GM10266 (cell line): Measurements from ENCODE around the gene SULT1C2.

Experiments
- DNase-seq: peaks from one replicate; pipeline ENCODE4 v3.0.0; 2012; ENCODE audit errors: extremely low spot score
- TF ChIP-seq, protein P1 (sequence below): IDR thresholded peaks from 2 replicates; pipeline ENCODE4 v1.5.1; 2012; ENCODE audit warnings: mild to moderate bottlenecking, low read depth; ENCODE audit not compliant: control insufficient read depth, insufficient read depth; ENCODE audit errors: missing control alignments

Gene SULT1C2

DNA sequence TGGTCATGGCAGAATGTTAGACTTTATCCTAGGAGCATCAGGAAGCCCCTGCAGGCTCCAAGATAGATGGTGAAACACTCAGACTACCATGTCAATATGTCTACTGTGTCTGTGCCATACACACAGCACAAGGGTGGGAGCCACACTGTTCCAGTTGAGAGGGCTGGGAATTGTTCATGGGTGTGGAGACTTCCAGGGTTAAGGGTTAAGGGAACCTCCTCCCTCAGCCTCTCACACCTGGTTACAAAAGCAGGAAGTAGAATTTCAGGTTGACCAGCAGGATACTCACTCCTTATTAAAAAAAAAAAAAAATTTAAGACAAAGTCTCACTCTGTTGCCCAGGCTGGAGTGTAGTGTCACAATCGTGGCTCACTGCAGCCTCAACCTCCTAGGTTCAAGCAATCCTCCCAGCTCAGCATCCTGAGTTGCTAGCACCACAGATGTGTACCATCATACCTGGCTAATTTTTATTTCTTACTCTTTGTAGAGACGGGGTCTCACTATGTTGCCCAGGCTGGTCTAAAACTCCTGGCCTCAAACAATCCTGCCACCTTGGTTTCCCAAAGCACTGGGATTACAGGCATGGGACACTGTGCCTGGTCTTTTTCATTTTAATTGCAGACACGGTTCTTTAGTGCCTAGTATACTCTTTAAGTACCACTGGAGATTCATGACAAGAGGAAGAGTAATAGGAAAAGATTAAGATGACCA, 26.0 kb downstream of the SULT1C2 start:
- no peak for DNase-seq
- TF ChIP-seq, protein P1, sequence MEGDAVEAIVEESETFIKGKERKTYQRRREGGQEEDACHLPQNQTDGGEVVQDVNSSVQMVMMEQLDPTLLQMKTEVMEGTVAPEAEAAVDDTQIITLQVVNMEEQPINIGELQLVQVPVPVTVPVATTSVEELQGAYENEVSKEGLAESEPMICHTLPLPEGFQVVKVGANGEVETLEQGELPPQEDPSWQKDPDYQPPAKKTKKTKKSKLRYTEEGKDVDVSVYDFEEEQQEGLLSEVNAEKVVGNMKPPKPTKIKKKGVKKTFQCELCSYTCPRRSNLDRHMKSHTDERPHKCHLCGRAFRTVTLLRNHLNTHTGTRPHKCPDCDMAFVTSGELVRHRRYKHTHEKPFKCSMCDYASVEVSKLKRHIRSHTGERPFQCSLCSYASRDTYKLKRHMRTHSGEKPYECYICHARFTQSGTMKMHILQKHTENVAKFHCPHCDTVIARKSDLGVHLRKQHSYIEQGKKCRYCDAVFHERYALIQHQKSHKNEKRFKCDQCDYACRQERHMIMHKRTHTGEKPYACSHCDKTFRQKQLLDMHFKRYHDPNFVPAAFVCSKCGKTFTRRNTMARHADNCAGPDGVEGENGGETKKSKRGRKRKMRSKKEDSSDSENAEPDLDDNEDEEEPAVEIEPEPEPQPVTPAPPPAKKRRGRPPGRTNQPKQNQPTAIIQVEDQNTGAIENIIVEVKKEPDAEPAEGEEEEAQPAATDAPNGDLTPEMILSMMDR: no peak

DNA sequence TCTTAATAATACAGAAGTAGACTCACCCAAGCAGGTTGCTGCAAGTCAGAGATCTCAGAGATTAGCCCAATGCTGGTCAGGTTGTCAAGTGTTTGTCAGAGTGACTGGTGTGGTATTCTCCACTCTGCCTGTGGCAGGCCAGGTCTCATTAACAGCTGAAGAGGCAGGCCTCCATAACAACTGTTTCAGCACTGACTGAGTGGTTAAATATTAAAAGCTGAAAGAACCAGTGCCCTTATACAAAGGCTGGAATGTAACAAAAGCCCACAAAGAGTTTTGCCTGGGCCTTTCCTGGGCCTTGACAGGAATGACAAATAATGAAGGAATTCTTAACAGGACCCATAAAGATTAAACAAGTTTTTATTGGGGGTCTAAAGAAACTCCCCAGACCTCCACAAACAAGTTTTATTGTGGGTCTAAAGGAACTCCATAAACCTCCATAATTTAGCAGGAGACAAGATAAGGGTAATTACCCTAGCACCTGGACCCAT, 26.8 kb downstream of the SULT1C2 start:
- DNase-seq: no peak
- TF ChIP-seq, protein P1: no peak

DNA sequence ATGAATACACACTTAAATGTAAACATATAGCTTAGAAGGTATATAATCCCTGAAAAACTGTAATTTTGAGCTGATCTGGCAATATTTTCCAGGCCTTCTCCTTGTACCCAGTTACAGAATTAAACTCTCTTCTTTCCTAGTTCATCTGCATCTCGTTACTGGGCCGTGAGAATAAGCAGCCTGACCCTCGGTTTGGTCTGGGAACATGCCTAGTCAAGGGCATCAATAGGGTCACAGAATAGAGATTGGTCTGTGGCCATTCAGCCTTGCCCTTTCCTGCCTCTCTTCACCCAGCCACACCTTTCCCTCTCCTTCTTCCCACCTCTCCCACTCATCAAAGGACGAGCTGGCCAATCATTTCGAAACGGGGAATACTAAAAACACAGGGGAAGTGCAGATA, 27.3 kb downstream of the SULT1C2 start:
- DNase-seq: no peak
- TF ChIP-seq, protein P1: no peak

DNA sequence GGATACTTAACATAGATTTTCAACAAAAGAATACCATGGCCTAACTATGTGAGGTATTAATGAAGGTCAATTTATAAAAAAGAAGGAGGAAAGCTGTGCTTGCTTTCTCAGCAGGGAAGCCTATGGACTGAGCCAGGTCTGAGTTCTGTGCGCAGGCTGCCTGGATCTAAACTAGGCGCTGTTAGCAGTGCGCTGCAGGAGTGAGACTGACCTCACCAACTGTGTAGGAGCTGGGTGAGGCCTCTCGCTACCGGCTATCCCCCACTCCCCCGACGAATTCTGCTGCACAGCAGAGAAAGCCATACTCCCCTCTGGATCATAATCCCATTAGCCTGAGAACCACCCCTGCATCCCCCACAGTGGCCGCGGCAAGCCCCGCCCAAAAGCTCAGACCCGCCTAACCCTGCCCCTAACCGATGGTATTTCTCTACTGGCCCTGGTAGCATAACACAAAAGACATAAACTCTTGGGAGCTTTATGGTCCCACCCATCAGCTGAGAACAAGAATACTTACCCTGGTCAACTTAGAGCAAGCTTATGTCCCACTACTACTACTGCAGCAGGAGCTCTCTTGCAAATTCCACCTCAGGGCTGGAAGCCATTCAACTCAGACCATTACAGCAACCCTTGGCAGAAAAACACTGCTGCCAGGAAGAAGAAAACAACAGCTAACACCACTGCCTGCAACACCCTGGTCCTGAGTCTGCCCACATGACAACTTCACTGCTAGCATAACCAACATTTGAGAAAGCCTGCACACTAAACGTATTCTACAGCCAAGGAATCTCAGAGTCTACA, 28.0 kb downstream of the SULT1C2 start:
- TF ChIP-seq, protein P1: no peak
- no peak for DNase-seq

DNA sequence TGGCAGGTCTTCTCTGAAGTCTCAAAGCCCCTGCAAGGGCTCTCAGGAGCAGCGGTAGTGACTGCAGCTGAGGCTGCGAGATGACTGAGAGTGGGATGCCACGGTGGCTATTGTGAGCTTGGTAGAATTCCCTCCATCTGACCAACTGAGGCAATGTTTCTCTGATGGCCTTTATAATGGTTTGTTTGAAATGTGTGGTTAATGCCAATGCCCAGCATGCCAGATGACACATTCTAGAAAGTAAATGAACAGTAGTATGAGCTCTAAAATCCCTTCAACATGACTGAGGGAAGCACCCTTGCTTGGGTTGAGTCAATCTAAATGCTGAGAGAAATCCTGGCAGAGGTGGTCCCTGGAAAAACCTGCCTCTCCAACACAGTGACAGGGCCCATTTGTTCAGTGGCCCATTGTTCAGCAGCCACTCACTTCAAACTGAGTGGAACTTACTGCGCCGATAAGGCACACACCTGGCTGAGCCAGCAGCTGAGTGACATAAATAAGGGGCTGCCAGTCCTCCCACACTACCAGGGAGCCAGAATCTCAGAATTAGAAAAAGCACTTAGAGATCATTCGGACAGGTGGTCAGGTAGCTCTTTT, 31.7 kb downstream of the SULT1C2 start:
- DNase-seq: no peak
- TF ChIP-seq, protein P1: no peak

DNA sequence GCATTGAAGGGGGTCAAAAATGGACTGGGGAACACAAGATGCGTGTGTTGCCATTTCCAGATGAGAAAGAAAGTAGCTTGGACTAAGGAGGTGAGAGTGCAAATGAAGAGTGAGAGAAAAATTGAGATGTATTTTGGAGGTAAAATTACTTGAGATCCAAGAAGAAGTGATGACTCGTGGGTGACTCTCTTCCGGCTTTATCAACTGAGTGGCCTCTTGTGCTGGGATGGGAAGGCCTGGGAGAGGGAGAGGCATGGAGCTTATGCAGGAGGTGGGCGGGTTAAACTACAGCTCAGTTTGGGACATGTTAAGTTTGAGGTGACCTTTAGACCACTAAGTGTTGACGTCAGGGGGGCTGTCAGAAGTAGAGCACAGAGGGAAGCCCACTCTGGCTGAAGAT, 34.9 kb downstream of the SULT1C2 start:
- TF ChIP-seq, protein P1: no peak
- DNase-seq: no peak
